Keratinocyte (primary cell): ENCODE data around the gene GC. TPM values are rescaled to one million over a fixed set of nuclear protein-coding genes. Genes with fewer than 3 reads are reported as not detected.

Experiments used
- DNase-seq: peaks from one replicate; pipeline ENCODE4 v3.0.0-alpha.2; 2011; ENCODE audit warnings: low read depth, missing footprints, low spot score
- FAIRE-seq: peaks from 2 replicates; lab custom pipeline; 2011; peaks lifted over from hg19 to GRCh38; lab: Jason Lieb, UNC
- H2AFZ ChIP-seq: 2 replicates; pipeline ENCODE4 v1.6.0; 2012; ENCODE audit warnings: low read length, control low read depth, inconsistent platforms; ENCODE audit not compliant: control insufficient read depth
- H3K27ac ChIP-seq: 2 replicates; pipeline ENCODE4 v1.5.1; 2011; ENCODE audit warnings: low read length; ENCODE audit not compliant: control insufficient read depth, insufficient read depth
- H3K27me3 ChIP-seq: 3 replicates; pipeline ENCODE4 v1.6.0; 2011; ENCODE audit warnings: low read length; ENCODE audit not compliant: control insufficient read depth, insufficient read depth; ENCODE audit errors: extremely low read depth
- H3K36me3 ChIP-seq, 2 experiments: 2 replicates in 1 of 2; 3 replicates in 1 of 2; pipeline ENCODE4 v1.5.1; 2011; ENCODE audit warnings: low read length in 2 of 2, mild to moderate bottlenecking in 1 of 2; ENCODE audit not compliant: control insufficient read depth in 2 of 2, insufficient read depth in 2 of 2; ENCODE audit errors: extremely low read depth in 1 of 2
- H3K4me1 ChIP-seq: 3 replicates; pipeline ENCODE4 v1.5.1; 2011; ENCODE audit warnings: low read length; ENCODE audit not compliant: control insufficient read depth, insufficient read depth; ENCODE audit errors: extremely low read depth
- H3K4me2 ChIP-seq: 3 replicates; pipeline ENCODE4 v1.6.0; 2011; ENCODE audit warnings: low read depth, low read length; ENCODE audit not compliant: control insufficient read depth, insufficient read depth; ENCODE audit errors: extremely low read depth
- H3K4me3 ChIP-seq, 3 experiments: fragments of 200-600 bp in 1 of 3; sonication (generic) in 1 of 3; 2 replicates in 2 of 3; 3 replicates in 1 of 3; pipeline ENCODE4 v1.5.1; 2011 to 2016; ENCODE audit warnings: low read length in 3 of 3, mild to moderate bottlenecking in 3 of 3, control low read depth in 2 of 3, inconsistent platforms in 1 of 3, low read depth in 1 of 3, mixed read lengths in 1 of 3, mixed run types in 1 of 3, moderate library complexity in 1 of 3; ENCODE audit not compliant: control insufficient read depth in 2 of 3, insufficient read depth in 2 of 3; ENCODE audit errors: extremely low read depth in 1 of 3
- H3K79me2 ChIP-seq: 2 replicates; pipeline ENCODE4 v1.6.0; 2012; ENCODE audit warnings: low read length; ENCODE audit not compliant: control insufficient read depth, insufficient read depth
- H3K9ac ChIP-seq: 3 replicates; pipeline ENCODE4 v1.6.0; 2011; ENCODE audit warnings: low read length; ENCODE audit not compliant: control insufficient read depth, insufficient read depth; ENCODE audit errors: extremely low read depth
- H3K9me1 ChIP-seq: 3 replicates; pipeline ENCODE4 v1.6.0; 2011; ENCODE audit warnings: low read length; ENCODE audit not compliant: control insufficient read depth, insufficient read depth; ENCODE audit errors: extremely low read depth
- H3K9me3 ChIP-seq: 2 replicates; pipeline ENCODE4 v1.5.1; 2012; ENCODE audit warnings: low read depth, low read length; ENCODE audit not compliant: control insufficient read depth
- H4K20me1 ChIP-seq: 3 replicates; pipeline ENCODE4 v1.6.0; 2011; ENCODE audit warnings: low read length; ENCODE audit not compliant: control insufficient read depth, insufficient read depth; ENCODE audit errors: extremely low read depth
- EZH2 ChIP-seq: IDR thresholded peaks from one replicate; pipeline ENCODE4 v1.6.1; 2012; ENCODE audit warnings: inconsistent platforms, mild to moderate bottlenecking, low read length, moderate library complexity
- dilution Hi-C: fragments of 300-500 bp; cut with MboI; formaldehyde crosslinking; loops from one replicate; pipeline ENCODE4 v1.7.0; 2020; ENCODE audit warnings: low sequenced_read_pairs; ENCODE audit not compliant: extremely low pct_ligation_motif_present
- polyA plus RNA-seq, 5 experiments: library from polyadenylated mRNA; depleted of rRNA in 3 of 5; stranded (reverse) in 3 of 5; stranded (forward) in 1 of 5; unstranded in 1 of 5; fragments of >200 nt; gene quantifications; 1 replicate in 1 of 5; 2 replicates in 3 of 5; 3 replicates in 1 of 5; pipeline versions ENCODE4 v1.2.1 to v1.2.3, GENCODE V29; 2011 to 2012; ENCODE audit warnings: missing spikeins in 2 of 5, low read depth in 1 of 5, low replicate concordance in 1 of 5
- TF ChIP-seq, protein P1 (sequence below), 3 experiments: IDR thresholded peaks in 1 of 3; conservative IDR thresholded peaks in 1 of 3; optimal IDR thresholded peaks in 1 of 3; 2 replicates in 2 of 3; 3 replicates in 1 of 3; pipeline versions ENCODE3 to v1.5.1; 2011; ENCODE audit warnings: low read length in 3 of 3, mild to moderate bottlenecking in 3 of 3, moderate library complexity in 2 of 3, control low read depth in 1 of 3, inconsistent platforms in 1 of 3; ENCODE audit not compliant: insufficient read depth in 2 of 3; ENCODE audit errors: extremely low read depth in 1 of 3

The GC gene
- polyA plus RNA-seq, 1 donor (not counting 4 experiments of a cell fraction or from before 2014, with no cell fraction given): not detected

DNA sequence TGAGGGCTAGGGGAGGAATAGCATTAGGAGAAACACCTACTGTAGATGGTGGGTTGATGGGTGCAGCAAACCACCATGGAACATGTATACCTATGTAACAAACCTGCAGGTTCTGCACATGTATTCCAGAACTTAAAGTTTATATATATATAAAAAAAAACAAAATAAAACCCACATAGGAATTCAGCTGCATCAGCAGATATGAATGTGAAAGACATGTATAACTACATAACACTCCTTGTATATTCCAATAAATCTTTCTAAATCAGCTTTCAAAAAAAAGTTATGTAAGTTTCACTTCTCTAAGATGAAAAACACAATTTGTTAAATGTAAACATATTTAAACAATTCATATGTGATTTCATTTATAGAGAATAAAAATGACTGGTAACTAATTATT lies 6.0 kb downstream of the GC start:
- Histone ChIP-seq H3K27ac (no peak overlapping the region), H3K4me1 (no peaks in the 10 kb centered on the region), H2AFZ (no peak overlapping the region), H4K20me1 (no peaks in the 10 kb centered on the region), H3K36me3 (no peaks in the 10 kb centered on the region), H3K4me3 (no peak overlapping the region), H3K27me3 (no peaks in the 10 kb centered on the region), H3K9me1 (no peaks in the 10 kb centered on the region), H3K9me3 (no peaks in the 10 kb centered on the region), H3K4me2 (no peak overlapping the region), H3K9ac (no peak overlapping the region), H3K79me2 (no peaks in the 10 kb centered on the region)
- TF ChIP-seq, protein P1, sequence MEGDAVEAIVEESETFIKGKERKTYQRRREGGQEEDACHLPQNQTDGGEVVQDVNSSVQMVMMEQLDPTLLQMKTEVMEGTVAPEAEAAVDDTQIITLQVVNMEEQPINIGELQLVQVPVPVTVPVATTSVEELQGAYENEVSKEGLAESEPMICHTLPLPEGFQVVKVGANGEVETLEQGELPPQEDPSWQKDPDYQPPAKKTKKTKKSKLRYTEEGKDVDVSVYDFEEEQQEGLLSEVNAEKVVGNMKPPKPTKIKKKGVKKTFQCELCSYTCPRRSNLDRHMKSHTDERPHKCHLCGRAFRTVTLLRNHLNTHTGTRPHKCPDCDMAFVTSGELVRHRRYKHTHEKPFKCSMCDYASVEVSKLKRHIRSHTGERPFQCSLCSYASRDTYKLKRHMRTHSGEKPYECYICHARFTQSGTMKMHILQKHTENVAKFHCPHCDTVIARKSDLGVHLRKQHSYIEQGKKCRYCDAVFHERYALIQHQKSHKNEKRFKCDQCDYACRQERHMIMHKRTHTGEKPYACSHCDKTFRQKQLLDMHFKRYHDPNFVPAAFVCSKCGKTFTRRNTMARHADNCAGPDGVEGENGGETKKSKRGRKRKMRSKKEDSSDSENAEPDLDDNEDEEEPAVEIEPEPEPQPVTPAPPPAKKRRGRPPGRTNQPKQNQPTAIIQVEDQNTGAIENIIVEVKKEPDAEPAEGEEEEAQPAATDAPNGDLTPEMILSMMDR (optimal IDR thresholded peaks at IDR 0.05 in 1 of 3, IDR thresholded peaks at IDR 0.05 in 1 of 3, conservative IDR thresholded peaks at IDR 0.05 in 1 of 3; ENCODE audit: extremely low read depth in 1 of 3, insufficient read depth in 2 of 3, low read length in 3 of 3): no peak
- no peak for TF ChIP-seq EZH2
- dilution Hi-C loops: no loop called here
- DNase-seq: no peak
- FAIRE-seq: no peak

DNA sequence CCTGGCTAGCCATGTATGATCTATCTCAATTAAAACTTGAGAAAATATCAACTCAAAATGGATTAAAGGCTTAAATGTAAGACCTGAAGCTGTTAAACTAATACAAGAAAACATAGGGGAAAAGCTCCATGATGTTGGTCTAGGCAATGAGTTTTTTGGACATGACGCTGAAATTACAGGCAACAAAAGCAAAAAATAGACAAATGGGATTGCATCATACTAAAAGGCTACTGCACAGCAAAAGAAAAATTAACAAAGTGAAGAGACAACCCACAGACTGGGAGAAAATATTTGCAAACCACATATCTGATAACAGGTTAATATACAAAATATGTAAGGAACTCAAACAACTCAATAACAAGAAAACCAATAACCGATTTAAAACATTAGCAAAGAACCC lies 8.4 kb downstream of the GC start:
- dilution Hi-C loops: no loop called here
- TF ChIP-seq EZH2: no peak
- TF ChIP-seq, protein P1 (optimal IDR thresholded peaks at IDR 0.05 in 1 of 3, IDR thresholded peaks at IDR 0.05 in 1 of 3, conservative IDR thresholded peaks at IDR 0.05 in 1 of 3; ENCODE audit: extremely low read depth in 1 of 3, insufficient read depth in 2 of 3, low read length in 3 of 3): no peak
- no peaks in the 10 kb centered on the region for H3K9me1 ChIP-seq

More for the DNA sequence above, 8.4 kb downstream of the GC start:
- FAIRE-seq: no peak
- H3K79me2 ChIP-seq: no peaks in the 10 kb centered on the region
- no peak overlapping the region for H2AFZ ChIP-seq
- no peak overlapping the region for H3K4me3 ChIP-seq
- no peaks in the 10 kb centered on the region for H3K4me1 ChIP-seq
- H3K36me3 ChIP-seq: no peaks in the 10 kb centered on the region
- no peak overlapping the region for H3K4me2 ChIP-seq
- DNase-seq: no peak
- no peaks in the 10 kb centered on the region for H4K20me1 ChIP-seq
- no peak overlapping the region for H3K9ac ChIP-seq
- no peaks in the 10 kb centered on the region for H3K27me3 ChIP-seq
- H3K27ac ChIP-seq: no peak overlapping the region
- H3K9me3 ChIP-seq: no peaks in the 10 kb centered on the region
